ENCODE results near the gene GPC3. TPM values are rescaled to one million over a fixed set of nuclear protein-coding genes. Genes with fewer than 3 reads are reported as not detected.

The GPC3 gene
- total and polyA plus RNA-seq, 2 donors (not counting 3 experiments of a cell fraction or from before 2014, with no cell fraction given), result not detected

DNA sequence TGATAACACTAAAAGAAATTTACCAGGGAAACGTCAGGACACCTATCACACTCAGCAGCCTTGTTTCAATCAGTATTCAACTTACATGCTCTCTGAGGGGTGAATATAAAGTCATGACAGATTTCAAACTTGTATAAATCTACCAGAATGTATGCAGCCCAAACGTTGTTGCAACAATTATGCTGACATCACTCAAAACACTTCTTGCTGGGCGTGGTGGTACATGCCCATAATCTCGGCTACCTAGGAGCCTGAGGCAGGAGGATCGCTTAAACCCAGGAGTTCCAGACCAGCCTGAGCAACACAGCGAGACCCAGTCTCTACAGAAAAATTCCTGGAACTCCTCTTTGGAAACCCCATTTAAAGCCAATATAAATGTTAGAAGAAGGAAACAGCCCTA, 303.5 kb downstream of the GPC3 start:
- Histone ChIP-seq H3K4me2 (ENCODE audit: insufficient read depth, low read length) (no peak overlapping the region), H3K9me1 (replicated peaks; ENCODE audit: control insufficient read depth, extremely low read depth, insufficient read depth, low read length) (no peaks in the 10 kb centered on the region), H3K4me3 (replicated peaks in 1 of 3; ENCODE audit: insufficient read depth in 1 of 3, low read depth in 1 of 3, low read length in 3 of 3) (no peak overlapping the region), H3K27me3 (ENCODE audit: control insufficient read depth in 2 of 2, insufficient read depth in 2 of 2, low read length in 2 of 2) (no peaks in the 10 kb centered on the region), H3K4me1 (ENCODE audit: control insufficient read depth, extremely low read depth, insufficient read depth, low read length) (no peaks in the 10 kb centered on the region), H3K36me3 (ENCODE audit: control insufficient read depth in 2 of 2, extremely low read depth in 1 of 2, insufficient read depth in 2 of 2, low read length in 2 of 2) (no peaks in the 10 kb centered on the region), H3K9me3 (replicated peaks; ENCODE audit: control insufficient read depth, insufficient read depth, low read length) (no peaks in the 10 kb centered on the region), H3K27ac (ENCODE audit: insufficient read depth, low read depth, low read length) (no peak overlapping the region), H3K9ac (replicated peaks; ENCODE audit: extremely low read depth, insufficient read depth, low read length) (no peak overlapping the region), H3K79me2 (ENCODE audit: control insufficient read depth, insufficient read depth, low read length) (no peaks in the 10 kb centered on the region), H2AFZ (ENCODE audit: low read depth, low read length) (no peak overlapping the region), H4K20me1 (replicated peaks; ENCODE audit: control insufficient read depth, extremely low read depth, insufficient read depth, low read length) (no peaks in the 10 kb centered on the region)
- dilution Hi-C loops (cut with MboI; ENCODE audit: extremely low pct_ligation_motif_present, low sequenced_read_pairs) (no loop called here), intact Hi-C loops (cut with micrococcal nuclease) (no loop called here)
- POLR2A ChIA-PET, result no interaction called here
- FAIRE-seq (no peak), DNase-seq (ENCODE audit: low read depth, low spot score) (no peak)
- CTCF ChIA-PET, result no interaction called here
- no peak for TF ChIP-seq JUN (IDR thresholded peaks at IDR 0.05; ENCODE audit: borderline replicate concordance, insufficient read depth, insufficient read length, low read depth)
- TF ChIP-seq, protein P1, sequence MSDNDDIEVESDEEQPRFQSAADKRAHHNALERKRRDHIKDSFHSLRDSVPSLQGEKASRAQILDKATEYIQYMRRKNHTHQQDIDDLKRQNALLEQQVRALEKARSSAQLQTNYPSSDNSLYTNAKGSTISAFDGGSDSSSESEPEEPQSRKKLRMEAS (IDR thresholded peaks at IDR 0.05; ENCODE audit: insufficient read depth, insufficient read length), result no peak
- TF ChIP-seq, protein P2, sequence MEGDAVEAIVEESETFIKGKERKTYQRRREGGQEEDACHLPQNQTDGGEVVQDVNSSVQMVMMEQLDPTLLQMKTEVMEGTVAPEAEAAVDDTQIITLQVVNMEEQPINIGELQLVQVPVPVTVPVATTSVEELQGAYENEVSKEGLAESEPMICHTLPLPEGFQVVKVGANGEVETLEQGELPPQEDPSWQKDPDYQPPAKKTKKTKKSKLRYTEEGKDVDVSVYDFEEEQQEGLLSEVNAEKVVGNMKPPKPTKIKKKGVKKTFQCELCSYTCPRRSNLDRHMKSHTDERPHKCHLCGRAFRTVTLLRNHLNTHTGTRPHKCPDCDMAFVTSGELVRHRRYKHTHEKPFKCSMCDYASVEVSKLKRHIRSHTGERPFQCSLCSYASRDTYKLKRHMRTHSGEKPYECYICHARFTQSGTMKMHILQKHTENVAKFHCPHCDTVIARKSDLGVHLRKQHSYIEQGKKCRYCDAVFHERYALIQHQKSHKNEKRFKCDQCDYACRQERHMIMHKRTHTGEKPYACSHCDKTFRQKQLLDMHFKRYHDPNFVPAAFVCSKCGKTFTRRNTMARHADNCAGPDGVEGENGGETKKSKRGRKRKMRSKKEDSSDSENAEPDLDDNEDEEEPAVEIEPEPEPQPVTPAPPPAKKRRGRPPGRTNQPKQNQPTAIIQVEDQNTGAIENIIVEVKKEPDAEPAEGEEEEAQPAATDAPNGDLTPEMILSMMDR (IDR thresholded peaks at IDR 0.05; ENCODE audit: extremely low read depth in 1 of 2, insufficient read depth in 1 of 2, low read depth in 1 of 2, low read length in 2 of 2), result no peak
- no TSS peak for BruUV-seq (replicated peaks)

DNA sequence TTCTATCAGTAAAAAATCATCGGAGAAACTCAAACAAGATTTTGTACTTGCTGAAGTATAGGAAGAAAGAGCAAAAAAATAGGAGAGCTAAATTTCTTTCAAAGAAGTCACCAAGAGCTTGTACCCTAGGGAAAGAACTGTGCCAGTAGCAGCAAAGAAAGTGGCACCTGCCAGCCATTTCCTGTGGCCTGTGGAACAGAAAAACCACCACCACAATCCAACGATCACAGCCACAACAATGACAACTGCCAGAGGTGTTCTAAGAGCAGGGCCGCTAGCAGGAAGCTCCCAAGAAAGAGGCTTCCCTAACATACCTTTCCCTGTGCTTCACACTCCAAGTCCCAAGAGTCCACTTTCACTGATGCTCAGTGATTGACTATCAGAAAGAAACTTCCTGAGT, 304.0 kb downstream of the GPC3 start:
- H3K4me3 ChIP-seq (replicated peaks in 1 of 3; ENCODE audit: insufficient read depth in 1 of 3, low read depth in 1 of 3, low read length in 3 of 3), result no peak overlapping the region
- no TSS peak for BruUV-seq (replicated peaks)
- H3K27ac ChIP-seq (ENCODE audit: insufficient read depth, low read depth, low read length), result no peak overlapping the region
- no peak overlapping the region for H2AFZ ChIP-seq (ENCODE audit: low read depth, low read length)
- intact Hi-C loops (cut with micrococcal nuclease) (no loop called here), dilution Hi-C loops (cut with MboI; ENCODE audit: extremely low pct_ligation_motif_present, low sequenced_read_pairs) (no loop called here)
- no peaks in the 10 kb centered on the region for H3K36me3 ChIP-seq (ENCODE audit: control insufficient read depth in 2 of 2, extremely low read depth in 1 of 2, insufficient read depth in 2 of 2, low read length in 2 of 2)
- no peak for FAIRE-seq
- no peak overlapping the region for H3K9ac ChIP-seq (replicated peaks; ENCODE audit: extremely low read depth, insufficient read depth, low read length)
- H4K20me1 ChIP-seq (replicated peaks; ENCODE audit: control insufficient read depth, extremely low read depth, insufficient read depth, low read length), result no peaks in the 10 kb centered on the region
- H3K4me2 ChIP-seq (ENCODE audit: insufficient read depth, low read length), result no peak overlapping the region
- CTCF ChIA-PET, result no interaction called here
- no peak for DNase-seq (ENCODE audit: low read depth, low spot score)
- H3K9me1 ChIP-seq (replicated peaks; ENCODE audit: control insufficient read depth, extremely low read depth, insufficient read depth, low read length), result no peaks in the 10 kb centered on the region
- POLR2A ChIA-PET, result no interaction called here
- TF ChIP-seq GATA2 (IDR thresholded peaks at IDR 0.05; ENCODE audit: insufficient read depth, insufficient read length, low read depth, low read length) (no peak), JUN (IDR thresholded peaks at IDR 0.05; ENCODE audit: borderline replicate concordance, insufficient read depth, insufficient read length, low read depth) (no peak)
- TF ChIP-seq, protein P2 (IDR thresholded peaks at IDR 0.05; ENCODE audit: extremely low read depth in 1 of 2, insufficient read depth in 1 of 2, low read depth in 1 of 2, low read length in 2 of 2), result no peak
- H3K9me3 ChIP-seq (replicated peaks; ENCODE audit: control insufficient read depth, insufficient read depth, low read length), result no peaks in the 10 kb centered on the region
- H3K4me1 ChIP-seq (ENCODE audit: control insufficient read depth, extremely low read depth, insufficient read depth, low read length), result no peaks in the 10 kb centered on the region
- H3K27me3 ChIP-seq (ENCODE audit: control insufficient read depth in 2 of 2, insufficient read depth in 2 of 2, low read length in 2 of 2), result no peaks in the 10 kb centered on the region
- no peaks in the 10 kb centered on the region for H3K79me2 ChIP-seq (ENCODE audit: control insufficient read depth, insufficient read depth, low read length)
